Transverse colon (tissue), 4 donors: ENCODE measurements around the gene ECM1. TPM values are rescaled to one million over a fixed set of nuclear protein-coding genes. Genes with fewer than 3 reads are reported as not detected.

ENCODE experiments used
- DNase-seq: peaks from one replicate; pipeline ENCODE4 v3.0.0-alpha.2; 2019
- H3K27ac ChIP-seq, 4 donors: fragments of 200-600 bp; sonication (generic); 2 replicates each; pipeline ENCODE4 v1.5.1; 2016 to 2018; ENCODE audit warnings: inconsistent platforms in 4 of 4
- H3K27me3 ChIP-seq: fragments of 200-600 bp; sonication (generic); 2 replicates; pipeline ENCODE4 v1.5.1; 2017; ENCODE audit warnings: inconsistent platforms
- H3K36me3 ChIP-seq, 4 donors: fragments of 200-600 bp; sonication (generic); 2 replicates each; pipeline ENCODE4 v1.5.1; 2017 to 2019; ENCODE audit warnings: inconsistent platforms in 4 of 4
- H3K4me1 ChIP-seq, 4 donors: fragments of 200-600 bp; sonication (generic); 2 replicates each; pipeline ENCODE4 v1.5.1; 2017 to 2020; ENCODE audit warnings: inconsistent platforms in 4 of 4
- H3K4me3 ChIP-seq, 4 donors: fragments of 200-600 bp; sonication (generic); 1 replicate in 1 of 4; 2 replicates in 3 of 4; pipeline versions ENCODE4 v1.5.1 to v1.6.1; 2017 to 2019; ENCODE audit warnings: inconsistent platforms in 4 of 4
- H3K9me3 ChIP-seq, 2 donors: fragments of 200-600 bp; sonication (generic); 2 replicates each; pipeline ENCODE4 v1.5.1; 2017 to 2019; ENCODE audit warnings: inconsistent platforms in 2 of 2
- EP300 ChIP-seq: sonication (generic); formaldehyde crosslinking; IDR thresholded peaks from one replicate; pipeline ENCODE4 v1.6.1; 2017; ENCODE audit warnings: antibody characterized with exemption, low read depth
- POLR2A ChIP-seq: fragments of 450-650 bp; IDR thresholded peaks from one replicate; pipeline ENCODE4 v1.6.1; 2016; ENCODE audit warnings: antibody characterized with exemption, mild to moderate bottlenecking, moderate library complexity
- POLR2AphosphoS5 ChIP-seq, 3 donors: sonication (generic); formaldehyde crosslinking; IDR thresholded peaks; one replicate each; pipeline ENCODE4 v1.6.1; 2016; ENCODE audit warnings: antibody characterized with exemption in 3 of 3
- WGBS, 2 donors: methylation state at CpG; one replicate each; pipeline ENCODE4 v1.1.5; 2018; ENCODE audit warnings: low coverage in 1 of 2; 5-methylcytosine and 5-hydroxymethylcytosine counted together
- in situ Hi-C, 4 donors: fragments of 200-750 bp; cut with MboI; loops; one replicate each; pipeline versions ENCODE4 v1.15.0 to v1.15.1; 2017; ENCODE audit warnings: low sequenced_read_pairs in 3 of 4, low pct_ligation_motif_present in 1 of 4, low pct_unique_long_range_greater_than_20kb in 1 of 4
- intact Hi-C: fragments of 100-400 bp; cut with DNase I; formaldehyde crosslinking; loops from one replicate; pipeline ENCODE4 v1.15.1; 2023; ENCODE audit warnings: low total_unique reads
- total RNA-seq, 4 donors: library from RNA; depleted of rRNA; stranded (reverse); fragments of >200 nt; gene quantifications; one replicate each; pipeline ENCODE4 v1.1.0, GENCODE V29; 2016
- TF ChIP-seq, protein P1 (sequence below), 5 experiments: fragments of 200-600 bp in 3 of 5; fragments of 450-650 bp in 2 of 5; sonication (generic) in 3 of 5; IDR thresholded peaks; 1 replicate in 2 of 5; 2 replicates in 3 of 5; pipeline ENCODE4 v1.5.1; 2016 to 2017; ENCODE audit warnings: antibody characterized with exemption in 5 of 5, inconsistent platforms in 3 of 5, mild to moderate bottlenecking in 2 of 5, moderate library complexity in 1 of 5

Gene ECM1
- total RNA-seq, 4 donors from 2014 or later = 1.5 to 5.4 (median 3.3) TPM

DNA sequence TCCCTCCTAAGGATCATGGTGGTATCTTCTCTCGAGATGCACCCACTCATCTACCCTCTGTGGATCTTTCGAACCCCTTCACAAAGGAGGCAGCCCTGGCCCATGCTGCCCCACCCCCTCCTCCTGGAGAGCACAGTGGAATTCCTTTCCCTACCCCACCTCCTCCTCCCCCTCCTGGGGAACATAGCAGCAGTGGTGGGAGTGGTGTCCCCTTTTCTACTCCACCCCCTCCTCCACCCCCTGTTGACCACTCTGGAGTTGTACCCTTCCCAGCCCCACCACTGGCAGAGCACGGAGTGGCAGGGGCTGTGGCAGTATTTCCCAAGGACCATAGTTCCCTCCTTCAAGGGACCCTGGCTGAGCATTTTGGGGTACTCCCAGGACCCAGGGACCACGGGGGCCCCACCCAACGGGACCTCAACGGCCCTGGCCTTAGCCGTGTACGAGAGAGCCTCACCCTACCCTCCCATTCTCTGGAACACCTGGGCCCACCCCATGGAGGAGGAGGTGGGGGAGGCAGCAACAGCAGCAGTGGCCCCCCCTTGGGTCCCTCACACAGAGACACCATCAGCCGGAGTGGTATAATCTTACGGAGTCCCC, 35.2 kb upstream of the ECM1 start:
- in situ Hi-C loops = no loop called here
- no peak overlapping the region for H3K27ac ChIP-seq
- no peak for TF ChIP-seq EP300
- no peak for TF ChIP-seq POLR2AphosphoS5 (IDR thresholded peaks at IDR 0.05)
- no peak for TF ChIP-seq POLR2A
- TF ChIP-seq, protein P1, sequence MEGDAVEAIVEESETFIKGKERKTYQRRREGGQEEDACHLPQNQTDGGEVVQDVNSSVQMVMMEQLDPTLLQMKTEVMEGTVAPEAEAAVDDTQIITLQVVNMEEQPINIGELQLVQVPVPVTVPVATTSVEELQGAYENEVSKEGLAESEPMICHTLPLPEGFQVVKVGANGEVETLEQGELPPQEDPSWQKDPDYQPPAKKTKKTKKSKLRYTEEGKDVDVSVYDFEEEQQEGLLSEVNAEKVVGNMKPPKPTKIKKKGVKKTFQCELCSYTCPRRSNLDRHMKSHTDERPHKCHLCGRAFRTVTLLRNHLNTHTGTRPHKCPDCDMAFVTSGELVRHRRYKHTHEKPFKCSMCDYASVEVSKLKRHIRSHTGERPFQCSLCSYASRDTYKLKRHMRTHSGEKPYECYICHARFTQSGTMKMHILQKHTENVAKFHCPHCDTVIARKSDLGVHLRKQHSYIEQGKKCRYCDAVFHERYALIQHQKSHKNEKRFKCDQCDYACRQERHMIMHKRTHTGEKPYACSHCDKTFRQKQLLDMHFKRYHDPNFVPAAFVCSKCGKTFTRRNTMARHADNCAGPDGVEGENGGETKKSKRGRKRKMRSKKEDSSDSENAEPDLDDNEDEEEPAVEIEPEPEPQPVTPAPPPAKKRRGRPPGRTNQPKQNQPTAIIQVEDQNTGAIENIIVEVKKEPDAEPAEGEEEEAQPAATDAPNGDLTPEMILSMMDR (IDR thresholded peaks at IDR 0.05) = no peak
- DNase-seq = no peak
- H3K9me3 ChIP-seq = no peaks in the 10 kb centered on the region
- intact Hi-C loops = no loop called here
- peaks cover 0 to 30% (median 12%) of the 10 kb centered on the region in 4 donors for H3K36me3 ChIP-seq
- 82 to 93% methylated on average over 2 to 10 of the region's 10 CpGs for WGBS, 2 donors
- H3K27me3 ChIP-seq = no peaks in the 10 kb centered on the region
- H3K4me3 ChIP-seq = no peak overlapping the region
- peaks cover 0 to 8% (median 6%) of the 10 kb centered on the region in 4 donors for H3K4me1 ChIP-seq

DNA sequence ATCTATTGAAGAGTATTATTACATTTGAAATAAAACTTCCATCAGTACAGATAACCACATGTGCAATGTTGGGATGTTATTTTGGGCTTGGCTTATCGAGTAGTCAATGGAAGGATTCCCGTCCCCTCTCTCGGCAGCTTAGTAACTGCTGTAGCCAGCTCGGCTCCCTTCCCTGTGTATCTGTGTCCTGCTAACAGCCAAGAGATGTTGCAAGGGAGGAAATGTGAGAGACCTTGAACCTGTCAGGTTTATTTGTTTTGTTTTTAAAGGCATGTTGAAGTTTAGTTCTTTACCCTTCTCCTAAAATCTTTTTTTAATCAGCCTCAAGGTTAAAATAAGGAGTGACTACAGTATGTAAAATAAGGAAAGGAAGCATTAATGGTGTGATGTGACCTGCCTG, 34.2 kb upstream of the ECM1 start:
- Histone ChIP-seq H3K27ac (no peak overlapping the region), H3K27me3 (no peaks in the 10 kb centered on the region), H3K4me3 (no peak overlapping the region), H3K36me3 (peaks cover 0 to 26% (median 12%) of the 10 kb centered on the region in 4 donors), H3K4me1 (peaks cover 0 to 13% (median 9%) of the 10 kb centered on the region in 4 donors), H3K9me3 (no peaks in the 10 kb centered on the region)
- intact Hi-C loops = no loop called here
- WGBS, 2 donors = 84 to 88% methylated on average over 4 of the region's 4 CpGs
- in situ Hi-C loops = no loop called here
- TF ChIP-seq POLR2A = no peak
- TF ChIP-seq, protein P1 (IDR thresholded peaks at IDR 0.05) = no peak
- TF ChIP-seq EP300 = no peak
- no peak for TF ChIP-seq POLR2AphosphoS5 (IDR thresholded peaks at IDR 0.05)
- DNase-seq = no peak

- intact Hi-C loops = no loop called here
- in situ Hi-C loops = no loop called here
Measured at GRCh38 chr1:150474869-150475268, 33.0 kb upstream of the ECM1 start.

GRCh38 chr1:150476754-150477153, 31.2 kb upstream of the ECM1 start:
- H3K4me1 ChIP-seq = peaks cover 0 to 13% (median 9%) of the 10 kb centered on the region in 4 donors
- peaks cover 0 to 12% (median 6%) of the 10 kb centered on the region in 4 donors for H3K36me3 ChIP-seq
- WGBS, 2 donors = 57 to 79% methylated on average over 3 of the region's 3 CpGs
- in situ Hi-C loops = no loop called here
- no peaks in the 10 kb centered on the region for H3K9me3 ChIP-seq
- intact Hi-C loops = no loop called here
- no peaks in the 10 kb centered on the region for H3K27me3 ChIP-seq
- DNase-seq = no peak
- H3K4me3 ChIP-seq = no peak overlapping the region
- TF ChIP-seq, protein P1 (IDR thresholded peaks at IDR 0.05) = no peak
- no peak for TF ChIP-seq POLR2AphosphoS5 (IDR thresholded peaks at IDR 0.05)
- no peak for TF ChIP-seq EP300
- TF ChIP-seq POLR2A = no peak
- no peak overlapping the region for H3K27ac ChIP-seq

More at GRCh38 chr1:150474869-150475268, 33.0 kb upstream of the ECM1 start:
- Histone ChIP-seq H3K4me1 (peaks cover 0 to 13% (median 9%) of the 10 kb centered on the region in 4 donors), H3K9me3 (no peaks in the 10 kb centered on the region), H3K27ac (no peak overlapping the region), H3K4me3 (no peak overlapping the region), H3K27me3 (no peaks in the 10 kb centered on the region), H3K36me3 (peaks cover 0 to 26% (median 12%) of the 10 kb centered on the region in 4 donors)
- TF ChIP-seq POLR2A = no peak
- TF ChIP-seq, protein P1 (IDR thresholded peaks at IDR 0.05) = no peak
- no peak for TF ChIP-seq EP300
- TF ChIP-seq POLR2AphosphoS5 (IDR thresholded peaks at IDR 0.05) = no peak
- WGBS, 2 donors = 69 to 71% methylated on average over 4 of the region's 4 CpGs
- no peak for DNase-seq
